DOHH2 (cell line): ENCODE data around the gene RORC.

Source experiments
- H3F3A ChIP-seq: fragments of 200-600 bp; sonication (generic), shearing (Covaris generic); 2 replicates; pipeline ENCODE4 v1.6.0; 2016; ENCODE audit warnings: antibody characterized with exemption, mild to moderate bottlenecking; ENCODE audit not compliant: control insufficient read depth, insufficient read depth
- H3K27ac ChIP-seq: fragments of 200-600 bp; sonication (generic); 2 replicates; pipeline ENCODE4 v1.5.1; 2014; ENCODE audit warnings: low read depth, mild to moderate bottlenecking, low read length, moderate library complexity
- H3K27me3 ChIP-seq: fragments of 200-600 bp; sonication (generic); 2 replicates; pipeline ENCODE4 v1.6.1; 2014; ENCODE audit warnings: mild to moderate bottlenecking, low read length, mixed read lengths; ENCODE audit not compliant: control insufficient read depth
- H3K36me3 ChIP-seq: fragments of 200-600 bp; sonication (generic); 2 replicates; pipeline ENCODE4 v1.6.1; 2014; ENCODE audit warnings: mild to moderate bottlenecking, low read length, moderate library complexity, mixed read lengths; ENCODE audit not compliant: control insufficient read depth
- H3K4me1 ChIP-seq: fragments of 200-600 bp; sonication (generic); 2 replicates; pipeline ENCODE4 v1.6.1; 2014; ENCODE audit warnings: mild to moderate bottlenecking, low read length, mixed read lengths; ENCODE audit not compliant: control insufficient read depth
- H3K4me2 ChIP-seq: fragments of 200-600 bp; sonication (generic); 2 replicates; pipeline ENCODE4 v1.6.0; 2014; ENCODE audit warnings: mild to moderate bottlenecking, low read length, moderate library complexity
- H3K4me3 ChIP-seq: fragments of 200-600 bp; sonication (generic); 2 replicates; pipeline ENCODE4 v1.5.1; 2014; ENCODE audit warnings: mild to moderate bottlenecking, low read length, mixed read lengths
- H3K79me2 ChIP-seq: fragments of 200-600 bp; sonication (generic); 2 replicates; pipeline ENCODE4 v1.6.1; 2014; ENCODE audit warnings: mild to moderate bottlenecking, low read length, mixed read lengths; ENCODE audit not compliant: control insufficient read depth
- H3K9me2 ChIP-seq: fragments of 200-600 bp; sonication (generic); replicated peaks from 2 replicates; pipeline ENCODE4 v1.6.1; 2014; ENCODE audit warnings: mild to moderate bottlenecking, low read length, mixed read lengths; ENCODE audit not compliant: control insufficient read depth
- H3K9me3 ChIP-seq: fragments of 200-600 bp; sonication (generic); 2 replicates; pipeline ENCODE4 v1.6.1; 2014; ENCODE audit warnings: antibody characterized with exemption, low read length, mixed read lengths; ENCODE audit not compliant: control insufficient read depth, insufficient read depth
- H4K20me1 ChIP-seq: fragments of 200-600 bp; sonication (generic); 2 replicates; pipeline ENCODE4 v1.6.0; 2014; ENCODE audit warnings: low read depth, mild to moderate bottlenecking, antibody characterized with exemption, low read length, moderate library complexity; ENCODE audit not compliant: control insufficient read depth, insufficient read depth
- CTCF ChIP-seq: fragments of 200-600 bp; sonication (generic); IDR thresholded peaks from one replicate; pipeline ENCODE4 v1.5.1; 2014; ENCODE audit warnings: antibody characterized with exemption, mild to moderate bottlenecking, low read depth, low read length; ENCODE audit not compliant: poor library complexity, severe bottlenecking
- EZH2phosphoT487 ChIP-seq: fragments of 200-600 bp; sonication (generic); IDR thresholded peaks from 2 replicates; pipeline ENCODE4 v1.6.1; 2017; ENCODE audit warnings: borderline replicate concordance, mild to moderate bottlenecking, antibody characterized with exemption, low read length, moderate library complexity, mixed read lengths

The RORC gene

GRCh38 chr1:151825751-151826660 is 5.6 kb downstream of the RORC start:
- Histone ChIP-seq H3K9me2 (no peaks in the 10 kb centered on the region), H3K4me1 (peaks cover 4% of the 10 kb centered on the region; the same call in 1 of the 2 replicates), H3K79me2 (no peaks in the 10 kb centered on the region), H3K27me3 (peaks cover 10% of the 10 kb centered on the region; the same call in 1 of the 2 replicates), H4K20me1 (no peaks in the 10 kb centered on the region), H3K27ac (no peak overlapping the region), H3K36me3 (no peaks in the 10 kb centered on the region), H3F3A (no peaks in the 10 kb centered on the region), H3K4me2 (no peak overlapping the region), H3K4me3 (no peak overlapping the region), H3K9me3 (no peaks in the 10 kb centered on the region)
- TF ChIP-seq EZH2phosphoT487 (no peak), CTCF (no peak)

GRCh38 chr1:151825204-151825603 is 6.4 kb downstream of the RORC start:
- H4K20me1 ChIP-seq = no peaks in the 10 kb centered on the region

DNA sequence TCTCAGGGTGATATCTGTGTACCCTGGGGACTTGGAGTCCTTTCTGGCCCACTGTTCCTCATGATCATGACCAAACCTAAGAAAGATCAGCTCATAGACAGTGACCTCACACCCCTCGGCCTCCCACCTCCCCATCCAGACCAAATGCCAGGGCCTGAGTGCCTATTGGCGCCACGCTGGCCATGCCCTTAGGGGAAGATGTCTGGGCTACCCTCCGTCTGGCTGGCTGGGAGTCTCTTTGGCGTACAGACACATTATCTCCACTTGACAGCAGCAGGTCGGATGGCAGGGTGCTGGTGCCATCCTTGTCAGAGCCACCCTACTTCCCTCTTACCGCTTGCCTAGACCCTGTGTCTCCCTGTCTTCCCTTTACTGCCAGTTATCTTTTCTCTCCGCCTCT is 8.4 kb downstream of the RORC start:
- no peak overlapping the region for H3K4me3 ChIP-seq
- H3K36me3 ChIP-seq = no peaks in the 10 kb centered on the region
- H3K27ac ChIP-seq = no peak overlapping the region
- no peaks in the 10 kb centered on the region for H3K9me3 ChIP-seq
- no peaks in the 10 kb centered on the region for H3K9me2 ChIP-seq
- no peaks in the 10 kb centered on the region for H4K20me1 ChIP-seq
- peaks cover 11% of the 10 kb centered on the region; the same call in 1 of the 2 replicates for H3K27me3 ChIP-seq
- no peaks in the 10 kb centered on the region for H3K79me2 ChIP-seq
- no peaks in the 10 kb centered on the region for H3F3A ChIP-seq
- no peak for TF ChIP-seq EZH2phosphoT487
- no peak for TF ChIP-seq CTCF
- no peak overlapping the region for H3K4me2 ChIP-seq
- no peaks in the 10 kb centered on the region for H3K4me1 ChIP-seq

More at GRCh38 chr1:151825204-151825603, 6.4 kb downstream of the RORC start:
- Histone ChIP-seq H3K27me3 (peaks cover 10% of the 10 kb centered on the region; the same call in 1 of the 2 replicates), H3F3A (no peaks in the 10 kb centered on the region), H3K9me3 (no peaks in the 10 kb centered on the region), H3K27ac (no peak overlapping the region), H3K4me3 (no peak overlapping the region), H3K79me2 (no peaks in the 10 kb centered on the region), H3K36me3 (no peaks in the 10 kb centered on the region), H3K4me1 (peaks cover 4% of the 10 kb centered on the region; the same call in 1 of the 2 replicates), H3K9me2 (no peaks in the 10 kb centered on the region), H3K4me2 (no peak overlapping the region)
- TF ChIP-seq CTCF (no peak), EZH2phosphoT487 (no peak)
